Natural killer cell (primary cell): ENCODE results near the gene ST8SIA3. TPM values are rescaled to one million over a fixed set of nuclear protein-coding genes. Genes with fewer than 3 reads are reported as not detected.
"Not testable (repeated sequence)": the region's sequence is repeated elsewhere in the genome, so short reads cannot be mapped to it uniquely, and the experiment has no call there.

ENCODE experiments used
- ATAC-seq, 3 donors: fragments of 150-1000 bp in 2 of 3; fragments of 200-7000 bp in 1 of 3; cut with Tn5 transposase; 1 replicate in 1 of 3; 2 replicates in 2 of 3; pipeline ENCODE4 v1.10.0; 2021; ENCODE audit warnings: mild to moderate bottlenecking in 2 of 3, moderate library complexity in 2 of 3
- DNase-seq, 2 donors: peaks; one replicate each; pipeline versions ENCODE4 v3.0.0 to v3.0.0-alpha.2; 2013 to 2021; ENCODE audit warnings: mixed read lengths in 1 of 2
- H3K27ac ChIP-seq: one replicate; pipeline ENCODE4 v1.5.1; 2013; ENCODE audit warnings: mild to moderate bottlenecking, low read length
- H3K27me3 ChIP-seq: one replicate; pipeline ENCODE4 v1.6.1; 2013; ENCODE audit warnings: low read length; ENCODE audit not compliant: control insufficient read depth, insufficient read depth
- H3K36me3 ChIP-seq: one replicate; pipeline ENCODE4 v1.6.1; 2013; ENCODE audit warnings: low read length; ENCODE audit not compliant: control insufficient read depth, insufficient read depth
- H3K4me1 ChIP-seq: one replicate; pipeline ENCODE4 v1.6.1; 2013; ENCODE audit warnings: low read length; ENCODE audit not compliant: control insufficient read depth, insufficient read depth
- H3K4me3 ChIP-seq: one replicate; pipeline ENCODE4 v1.5.1; 2013; ENCODE audit warnings: low read length
- H3K9me3 ChIP-seq: one replicate; pipeline ENCODE4 v1.6.1; 2013; ENCODE audit warnings: low read length; ENCODE audit not compliant: control insufficient read depth, insufficient read depth
- H3K27ac Mint-ChIP-seq, 2 donors: one replicate each; pipeline ENCODE4 v1.8.0; 2022; ENCODE audit warnings: mild to moderate bottlenecking in 2 of 2, mixed read lengths in 2 of 2, moderate library complexity in 1 of 2
- H3K27me3 Mint-ChIP-seq, 2 donors: one replicate each; pipeline ENCODE4 v1.8.0; 2022; ENCODE audit warnings: low read depth in 2 of 2, mixed read lengths in 2 of 2
- H3K36me3 Mint-ChIP-seq: one replicate; pipeline ENCODE4 v1.8.0; 2022; ENCODE audit warnings: mixed read lengths
- H3K4me1 Mint-ChIP-seq, 2 donors: one replicate each; pipeline ENCODE4 v1.8.0; 2022; ENCODE audit warnings: mixed read lengths in 2 of 2
- H3K4me3 Mint-ChIP-seq: one replicate; pipeline ENCODE4 v1.8.0; 2022; ENCODE audit warnings: mild to moderate bottlenecking, moderate library complexity, mixed read lengths
- H3K9me3 Mint-ChIP-seq, 2 donors: one replicate each; pipeline ENCODE4 v1.8.0; 2022; ENCODE audit warnings: mixed read lengths in 2 of 2
- WGBS: methylation state at CpG from one replicate; pipeline ENCODE4 v1.1.7; 2013; ENCODE audit warnings: missing lambda C conversion rate; ENCODE audit not compliant: insufficient coverage; 5-methylcytosine and 5-hydroxymethylcytosine counted together
- intact Hi-C: fragments of 100-400 bp; cut with micrococcal nuclease; formaldehyde crosslinking; loops from one replicate; pipeline ENCODE4 v1.14.2; 2022
- total RNA-seq, 4 donors: library from RNA; stranded (reverse); fragments of 120-200 nt in 1 of 4; gene quantifications; one replicate each; pipeline versions ENCODE4 v1.2.3 to v1.2.4, GENCODE V29; 2013 to 2022
- TF ChIP-seq, protein P1 (sequence below): fragments of 200-600 bp; IDR thresholded peaks from one replicate; pipeline ENCODE4 v1.8.0; 2022; ENCODE audit warnings: antibody characterized with exemption

ST8SIA3 gene
- total RNA-seq, 3 donors from 2014 or later (not counting 1 experiment from before 2014, with no cell fraction given): not detected

DNA sequence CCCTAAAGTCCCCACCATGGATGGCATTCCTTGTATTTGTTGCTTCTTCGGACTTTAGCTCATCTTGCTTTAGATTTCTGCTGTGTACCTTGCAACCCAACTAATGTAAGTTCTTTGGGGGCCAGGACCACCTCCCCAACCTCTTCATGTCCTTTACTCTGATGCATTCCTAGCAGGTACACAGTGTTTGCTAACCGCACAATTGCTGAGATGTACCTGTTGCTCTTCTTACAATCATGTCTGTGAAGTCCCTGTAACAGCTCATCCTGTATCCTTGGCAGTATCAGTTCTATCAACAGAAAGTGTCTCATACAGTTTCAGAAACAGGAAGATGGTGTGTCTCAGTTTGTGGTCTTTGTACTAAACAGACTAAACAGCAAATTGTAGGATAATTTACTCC is 24.1 kb downstream of the ST8SIA3 start:
- H3K4me1 Mint-ChIP-seq: no peaks in the 10 kb centered on the region
- intact Hi-C loops: no loop called here
- no peaks in the 10 kb centered on the region for H3K36me3 Mint-ChIP-seq
- no peaks in the 10 kb centered on the region for H3K4me1 ChIP-seq
- peaks cover 3 to 6% of the 10 kb centered on the region in 2 donors for H3K9me3 Mint-ChIP-seq
- H3K4me3 Mint-ChIP-seq: no peak overlapping the region
- ATAC-seq (no peak), DNase-seq (no peak)
- no peaks in the 10 kb centered on the region for H3K27me3 ChIP-seq
- 85% methylated on average over 2 of the region's 2 CpGs for WGBS
- TF ChIP-seq, protein P1, sequence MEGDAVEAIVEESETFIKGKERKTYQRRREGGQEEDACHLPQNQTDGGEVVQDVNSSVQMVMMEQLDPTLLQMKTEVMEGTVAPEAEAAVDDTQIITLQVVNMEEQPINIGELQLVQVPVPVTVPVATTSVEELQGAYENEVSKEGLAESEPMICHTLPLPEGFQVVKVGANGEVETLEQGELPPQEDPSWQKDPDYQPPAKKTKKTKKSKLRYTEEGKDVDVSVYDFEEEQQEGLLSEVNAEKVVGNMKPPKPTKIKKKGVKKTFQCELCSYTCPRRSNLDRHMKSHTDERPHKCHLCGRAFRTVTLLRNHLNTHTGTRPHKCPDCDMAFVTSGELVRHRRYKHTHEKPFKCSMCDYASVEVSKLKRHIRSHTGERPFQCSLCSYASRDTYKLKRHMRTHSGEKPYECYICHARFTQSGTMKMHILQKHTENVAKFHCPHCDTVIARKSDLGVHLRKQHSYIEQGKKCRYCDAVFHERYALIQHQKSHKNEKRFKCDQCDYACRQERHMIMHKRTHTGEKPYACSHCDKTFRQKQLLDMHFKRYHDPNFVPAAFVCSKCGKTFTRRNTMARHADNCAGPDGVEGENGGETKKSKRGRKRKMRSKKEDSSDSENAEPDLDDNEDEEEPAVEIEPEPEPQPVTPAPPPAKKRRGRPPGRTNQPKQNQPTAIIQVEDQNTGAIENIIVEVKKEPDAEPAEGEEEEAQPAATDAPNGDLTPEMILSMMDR: no peak
- H3K4me3 ChIP-seq: no peak overlapping the region
- no peak overlapping the region for H3K27ac ChIP-seq
- no peak overlapping the region for H3K27ac Mint-ChIP-seq
- no peaks in the 10 kb centered on the region for H3K9me3 ChIP-seq
- no peaks in the 10 kb centered on the region for H3K36me3 ChIP-seq
- H3K27me3 Mint-ChIP-seq: peaks cover 0 to 6% of the 10 kb centered on the region in 2 donors

DNA sequence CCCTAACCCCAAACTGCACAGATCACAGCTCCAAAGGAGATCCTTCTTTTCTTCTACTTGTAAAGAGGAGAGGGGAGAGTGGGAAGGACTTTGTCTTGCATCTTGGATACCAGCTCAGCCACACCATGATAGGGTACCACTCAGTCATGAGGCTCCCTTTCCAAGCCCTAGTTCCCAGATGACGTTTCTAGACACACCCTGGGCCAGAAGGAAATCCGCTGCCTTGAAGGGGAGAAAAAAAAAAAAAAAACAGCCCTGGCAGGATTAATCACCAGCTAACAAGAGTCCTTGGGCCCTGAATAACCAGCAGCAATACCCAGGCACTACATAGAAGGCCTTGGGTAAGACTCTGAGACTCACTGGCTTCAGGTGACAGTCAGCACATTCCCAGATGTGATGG is 36.9 kb downstream of the ST8SIA3 start:
- no peak overlapping the region for H3K4me3 Mint-ChIP-seq
- 51% methylated on average over 2 of the region's 2 CpGs for WGBS
- Histone ChIP-seq H3K4me1 (no peaks in the 10 kb centered on the region), H3K27me3 (no peaks in the 10 kb centered on the region), H3K9me3 (no peaks in the 10 kb centered on the region), H3K4me3 (no peak overlapping the region), H3K36me3 (no peaks in the 10 kb centered on the region), H3K27ac (no peak overlapping the region)
- no peaks in the 10 kb centered on the region for H3K4me1 Mint-ChIP-seq
- H3K27ac Mint-ChIP-seq: no peak overlapping the region
- ATAC-seq (no peak), DNase-seq (no peak)
- H3K9me3 Mint-ChIP-seq: peaks cover 4 to 9% of the 10 kb centered on the region in 2 donors
- intact Hi-C loops: no loop called here
- no peaks in the 10 kb centered on the region for H3K36me3 Mint-ChIP-seq
- TF ChIP-seq, protein P1: no peak
- H3K27me3 Mint-ChIP-seq: no peaks in the 10 kb centered on the region

DNA sequence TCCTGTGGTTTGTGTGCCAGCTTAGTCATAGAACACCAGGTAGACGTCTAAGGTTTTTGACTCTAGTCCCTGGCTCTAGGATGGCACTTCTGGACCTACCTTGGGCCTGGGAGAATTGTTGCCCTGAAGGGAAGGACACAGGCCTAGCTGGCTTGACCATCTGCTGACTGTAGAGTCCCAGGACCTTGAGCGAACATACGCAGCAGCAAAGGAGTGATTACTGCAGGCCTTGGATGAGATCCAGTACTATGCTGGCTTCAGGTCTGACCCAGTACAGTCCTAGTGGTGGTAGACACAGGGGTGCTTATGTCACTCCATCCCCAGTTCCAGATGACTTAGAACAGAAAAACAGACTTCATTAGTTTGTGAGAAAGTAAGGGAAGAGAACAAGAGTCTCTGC is 37.7 kb downstream of the ST8SIA3 start:
- TF ChIP-seq, protein P1: no peak
- Histone ChIP-seq H3K4me3 (no peak overlapping the region), H3K9me3 (no peaks in the 10 kb centered on the region), H3K4me1 (no peaks in the 10 kb centered on the region), H3K36me3 (no peaks in the 10 kb centered on the region), H3K27me3 (no peaks in the 10 kb centered on the region), H3K27ac (no peak overlapping the region)
- WGBS: 60% methylated on average over 3 of the region's 3 CpGs
- intact Hi-C loops: no loop called here
- H3K27me3 Mint-ChIP-seq: no peaks in the 10 kb centered on the region
- ATAC-seq (no peak), DNase-seq (no peak)
- no peak overlapping the region for H3K4me3 Mint-ChIP-seq
- H3K36me3 Mint-ChIP-seq: no peaks in the 10 kb centered on the region
- H3K27ac Mint-ChIP-seq: no peak overlapping the region
- no peaks in the 10 kb centered on the region for H3K4me1 Mint-ChIP-seq
- H3K9me3 Mint-ChIP-seq: peaks cover 4 to 9% of the 10 kb centered on the region in 2 donors

DNA sequence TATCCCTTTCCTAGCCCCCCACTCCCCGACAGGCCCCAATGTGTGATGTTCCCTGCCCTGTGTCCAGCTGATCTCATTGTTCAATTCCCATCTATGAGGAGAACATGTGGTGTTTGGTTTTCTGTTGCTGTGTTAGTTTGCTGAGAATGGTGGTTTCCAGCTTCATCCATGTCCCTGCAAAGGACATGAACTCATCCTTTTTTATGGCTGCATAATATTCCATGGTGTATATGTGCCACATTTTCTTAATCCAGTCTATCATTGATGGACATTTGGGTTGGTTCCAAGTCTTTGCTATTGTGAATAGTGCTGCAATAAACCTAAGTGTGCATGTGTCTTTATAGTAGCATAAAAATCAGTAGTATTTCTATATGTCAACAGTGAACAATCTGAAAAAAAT is 42.4 kb downstream of the ST8SIA3 start:
- H3K4me3 ChIP-seq, H3K4me1 Mint-ChIP-seq, H3K27ac Mint-ChIP-seq, H3K27ac ChIP-seq, H3K27me3 ChIP-seq, ATAC-seq, H3K27me3 Mint-ChIP-seq, H3K36me3 ChIP-seq, H3K4me3 Mint-ChIP-seq, intact Hi-C loops, H3K4me1 ChIP-seq, DNase-seq, H3K9me3 ChIP-seq, H3K36me3 Mint-ChIP-seq: not testable (repeated sequence)
- H3K9me3 Mint-ChIP-seq: peaks cover 6 to 14% of the 10 kb centered on the region in 2 donors
- no CpG with 5 or more reads among the region's 1 CpG for WGBS

DNA sequence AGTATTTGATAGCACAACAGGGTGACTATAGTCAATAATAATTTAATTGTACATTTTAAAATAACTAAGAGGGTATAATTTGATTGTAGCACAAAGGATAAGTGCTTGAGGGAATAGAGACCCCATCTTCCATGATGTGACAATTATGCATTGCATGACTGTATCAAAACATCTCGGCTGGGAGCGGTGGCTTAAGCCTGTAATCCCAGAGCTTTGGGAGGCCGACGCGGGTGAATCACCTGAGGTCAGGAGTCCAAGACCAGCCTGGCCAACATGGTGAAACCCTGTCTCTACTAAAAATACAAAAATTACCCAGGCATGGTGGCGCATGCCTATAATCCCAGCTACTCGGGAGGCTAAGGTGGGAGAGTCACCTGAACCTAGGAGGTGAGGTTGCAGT is 44.5 kb downstream of the ST8SIA3 start:
- WGBS: 96% methylated on average over 7 of the region's 7 CpGs
- H3K27me3 ChIP-seq, H3K36me3 Mint-ChIP-seq, H3K27ac Mint-ChIP-seq, DNase-seq, H3K9me3 ChIP-seq, H3K36me3 ChIP-seq, H3K4me1 ChIP-seq, H3K27ac ChIP-seq, ATAC-seq, H3K4me3 Mint-ChIP-seq, H3K4me3 ChIP-seq, H3K27me3 Mint-ChIP-seq, H3K4me1 Mint-ChIP-seq, intact Hi-C loops: not testable (repeated sequence)
- peaks cover 6 to 10% of the 10 kb centered on the region in 2 donors for H3K9me3 Mint-ChIP-seq
